Kidney capillary endothelial cell (primary cell): ENCODE measurements around the gene CAP1.
"Not testable (repeated sequence)": the region's sequence is repeated elsewhere in the genome, so short reads cannot be mapped to it uniquely, and the experiment has no call there.

ENCODE experiments used
- DNase-seq: peaks from one replicate; pipeline ENCODE4 v3.0.0-alpha.2; 2018; ENCODE audit warnings: low spot score

The CAP1 gene, protein sequence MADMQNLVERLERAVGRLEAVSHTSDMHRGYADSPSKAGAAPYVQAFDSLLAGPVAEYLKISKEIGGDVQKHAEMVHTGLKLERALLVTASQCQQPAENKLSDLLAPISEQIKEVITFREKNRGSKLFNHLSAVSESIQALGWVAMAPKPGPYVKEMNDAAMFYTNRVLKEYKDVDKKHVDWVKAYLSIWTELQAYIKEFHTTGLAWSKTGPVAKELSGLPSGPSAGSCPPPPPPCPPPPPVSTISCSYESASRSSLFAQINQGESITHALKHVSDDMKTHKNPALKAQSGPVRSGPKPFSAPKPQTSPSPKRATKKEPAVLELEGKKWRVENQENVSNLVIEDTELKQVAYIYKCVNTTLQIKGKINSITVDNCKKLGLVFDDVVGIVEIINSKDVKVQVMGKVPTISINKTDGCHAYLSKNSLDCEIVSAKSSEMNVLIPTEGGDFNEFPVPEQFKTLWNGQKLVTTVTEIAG

DNA sequence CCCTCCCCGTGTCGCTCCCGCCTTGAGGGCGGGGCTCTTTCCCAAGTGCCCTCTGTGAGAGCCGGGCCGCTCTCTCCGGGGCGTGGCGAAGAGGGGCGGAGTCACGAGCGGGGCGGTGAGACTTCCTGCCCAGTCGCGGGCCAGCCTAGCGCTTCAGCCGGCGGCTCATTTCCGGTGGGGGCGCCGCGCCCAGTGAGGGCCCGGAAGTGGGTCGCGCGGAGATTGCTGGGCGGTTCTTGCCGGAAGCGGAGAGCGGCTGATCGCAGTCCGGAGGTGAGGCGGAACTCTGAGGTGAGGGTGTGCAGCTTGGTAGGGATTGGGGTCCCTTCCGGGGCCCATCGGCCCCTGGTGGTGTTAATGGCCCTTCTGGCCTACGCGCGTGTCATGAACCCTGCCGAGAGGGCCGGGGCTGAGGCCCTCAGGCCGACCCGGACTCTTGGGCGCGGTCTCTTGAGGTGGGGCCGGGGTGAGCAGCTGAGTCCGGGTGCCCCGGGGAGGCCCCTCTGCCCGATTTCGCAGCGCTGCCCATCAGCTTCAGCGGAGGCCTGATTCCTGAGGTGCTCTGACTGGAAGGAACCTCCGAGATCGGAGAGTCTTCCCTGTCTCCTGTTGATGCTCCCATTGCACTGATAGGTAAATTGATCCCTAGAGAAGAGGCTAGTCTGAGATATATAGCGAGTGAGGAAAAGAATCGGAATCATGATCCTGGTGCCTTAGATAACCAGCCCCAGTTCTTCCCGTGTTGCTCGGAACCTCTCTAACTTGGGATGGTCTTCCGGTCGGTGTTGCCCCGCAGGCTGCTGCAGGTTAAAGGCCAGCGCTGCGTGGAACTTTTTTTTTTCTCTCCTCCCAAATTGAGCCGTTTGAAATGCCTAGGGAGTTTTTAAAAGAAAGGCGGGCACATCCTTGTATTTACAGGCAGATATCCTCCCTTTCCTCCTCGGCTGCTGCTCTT lies at the start of gene CAP1:
TSS of gene CAP1 (plus strand) at position 219 of the 955 bp plus-strand sequence. CDS start 18,618 bp downstream, outside the sequence.
- DNase-seq: peak; percentile 97

DNA sequence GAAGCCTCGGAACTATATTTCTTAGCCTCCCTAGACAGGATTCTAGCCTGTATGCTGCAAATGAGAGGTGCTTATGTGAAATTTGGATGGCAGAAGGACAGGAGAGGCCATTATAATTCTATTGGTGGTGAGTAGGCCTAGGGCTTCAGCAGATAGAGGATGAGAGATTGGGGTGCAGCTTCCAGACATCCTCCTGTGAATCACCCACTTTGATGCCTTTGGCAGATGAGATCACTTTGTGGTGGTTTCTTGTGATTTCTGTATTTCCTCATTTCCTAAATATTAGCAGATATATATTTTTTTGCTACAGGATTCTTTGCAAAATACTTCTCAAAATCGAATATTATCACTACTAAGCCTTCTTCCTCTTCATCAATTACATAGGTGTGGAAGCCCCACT lies 48.3 kb upstream of the CAP1 start:
- no peak for DNase-seq

DNA sequence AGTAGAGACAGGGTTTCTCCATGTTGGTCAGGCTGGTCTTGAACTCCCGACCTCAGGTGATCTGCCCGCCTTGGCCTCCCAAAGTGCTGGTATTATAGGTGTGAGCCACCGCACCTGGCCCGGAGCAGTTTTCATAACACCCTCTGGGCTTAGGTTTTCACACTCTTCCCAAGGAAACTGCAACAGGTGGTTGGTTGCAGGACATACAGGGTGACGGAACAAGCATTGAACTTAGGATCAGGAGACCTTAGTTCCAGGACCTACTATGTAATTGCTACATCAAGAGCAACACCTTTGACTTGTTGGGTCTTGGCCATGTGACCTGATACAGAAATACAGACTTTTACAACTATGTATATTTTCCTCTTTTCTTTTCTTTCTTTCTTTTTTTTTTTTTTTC lies 47.6 kb upstream of the CAP1 start:
- no peak for DNase-seq

DNA sequence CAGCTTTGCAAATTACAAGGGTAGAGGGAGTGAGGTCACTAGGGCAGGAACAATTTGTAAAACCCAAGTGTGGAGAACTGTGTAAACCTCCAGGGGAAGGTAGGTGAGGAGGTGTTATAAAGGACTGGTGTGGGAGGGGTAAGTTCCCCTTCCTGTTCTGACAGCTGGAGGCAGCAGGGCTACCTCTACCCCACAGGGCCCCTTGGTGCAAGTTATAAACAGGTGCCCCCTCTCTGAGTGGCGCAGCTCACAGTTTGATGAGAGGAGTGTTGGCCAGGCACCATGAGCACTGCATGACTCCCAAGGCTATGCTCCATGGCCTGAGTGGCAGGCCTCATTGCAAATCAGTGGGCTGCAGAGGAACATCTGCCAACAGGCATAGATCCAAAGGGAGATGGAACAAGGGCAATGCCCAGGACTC lies 44.5 kb upstream of the CAP1 start:
- DNase-seq: no peak

DNA sequence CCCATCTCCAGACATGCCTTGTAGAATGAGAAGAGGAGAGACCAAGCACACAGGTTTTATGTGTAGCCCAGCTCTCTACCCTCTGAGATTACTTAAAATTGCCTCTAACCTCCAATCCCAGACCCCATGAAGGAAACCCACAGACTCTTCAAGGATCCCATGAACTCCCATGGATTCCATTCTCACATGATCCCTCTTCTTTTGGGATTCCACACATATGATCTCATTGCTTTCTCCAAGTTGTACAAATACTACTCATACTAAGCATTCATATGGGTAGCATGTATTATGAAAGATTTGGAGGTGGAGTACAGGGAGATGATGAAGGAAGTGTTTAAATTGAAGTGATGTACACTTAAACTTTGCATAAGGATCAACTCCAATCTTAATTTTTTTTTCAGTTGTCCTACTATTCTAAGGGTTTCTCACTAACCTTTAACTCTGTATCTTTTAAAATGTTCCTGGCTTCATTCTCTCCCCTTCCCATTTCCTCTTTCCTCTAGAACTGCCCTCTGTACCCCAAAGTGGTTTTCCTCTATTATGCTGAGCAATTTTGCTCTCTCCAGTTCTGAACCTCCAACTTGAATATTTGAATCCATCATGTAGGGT lies 44.0 kb upstream of the CAP1 start:
- no peak for DNase-seq

DNA sequence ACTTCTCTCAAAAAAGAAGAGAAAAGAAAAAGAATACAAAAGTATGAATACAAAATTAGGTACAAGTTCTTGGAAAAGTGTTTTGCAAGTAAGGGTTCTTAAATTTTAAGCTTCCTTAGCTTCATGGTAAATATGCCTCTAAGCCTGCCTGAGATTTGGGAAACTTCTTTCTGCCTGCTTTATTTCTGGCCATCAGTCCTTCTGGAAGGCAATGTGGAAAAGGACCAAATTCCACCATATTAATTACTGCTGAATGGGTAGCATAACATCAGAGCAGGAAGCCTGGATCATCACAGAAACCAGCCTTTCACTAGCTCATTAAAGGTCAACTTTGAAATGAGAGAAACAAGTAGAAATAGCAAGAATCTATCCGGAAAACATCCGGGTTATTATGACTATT lies 39.1 kb upstream of the CAP1 start:
- DNase-seq: no peak

DNA sequence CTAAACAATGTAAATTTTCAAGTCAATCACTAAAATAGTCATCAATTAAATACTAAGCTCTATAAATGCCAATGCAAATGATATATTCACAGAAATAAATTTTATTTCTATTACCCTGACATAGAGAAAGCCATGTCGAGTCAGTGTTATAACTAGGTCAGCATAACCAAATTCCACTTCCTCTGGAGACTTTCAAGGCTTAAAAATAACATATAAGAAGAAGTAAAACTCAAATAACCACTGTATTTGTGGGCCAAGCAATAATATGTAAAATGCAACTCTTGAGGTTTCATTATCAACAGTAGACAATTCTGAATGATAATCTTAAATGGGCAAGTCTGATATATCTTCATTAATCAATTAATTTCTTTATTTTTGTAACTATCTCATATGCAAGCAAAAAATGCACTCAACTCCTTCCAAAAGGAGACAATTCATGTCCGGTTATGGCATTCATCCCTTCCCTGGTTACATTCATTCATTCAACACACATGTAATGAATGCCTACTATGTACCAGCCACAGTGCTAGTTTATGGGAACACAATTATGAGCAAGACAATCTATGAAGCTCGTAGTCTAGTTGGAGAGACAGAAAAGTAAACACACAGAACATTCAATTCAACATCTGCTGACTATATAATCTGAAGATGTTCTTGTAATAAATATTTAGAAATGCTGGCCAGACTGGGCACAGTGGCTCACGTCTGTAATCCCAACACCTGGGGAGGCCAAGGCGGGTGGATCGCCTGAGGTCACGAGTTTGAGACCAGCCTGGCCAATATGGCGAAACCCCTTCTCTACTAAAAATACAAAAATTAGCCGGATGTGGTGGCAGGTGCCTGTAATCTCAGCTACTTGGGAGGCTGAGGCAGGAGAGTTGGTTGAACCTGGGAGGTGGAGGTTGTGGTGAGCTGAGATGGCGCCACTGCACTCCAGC lies 37.1 kb upstream of the CAP1 start:
- no peak for DNase-seq

DNA sequence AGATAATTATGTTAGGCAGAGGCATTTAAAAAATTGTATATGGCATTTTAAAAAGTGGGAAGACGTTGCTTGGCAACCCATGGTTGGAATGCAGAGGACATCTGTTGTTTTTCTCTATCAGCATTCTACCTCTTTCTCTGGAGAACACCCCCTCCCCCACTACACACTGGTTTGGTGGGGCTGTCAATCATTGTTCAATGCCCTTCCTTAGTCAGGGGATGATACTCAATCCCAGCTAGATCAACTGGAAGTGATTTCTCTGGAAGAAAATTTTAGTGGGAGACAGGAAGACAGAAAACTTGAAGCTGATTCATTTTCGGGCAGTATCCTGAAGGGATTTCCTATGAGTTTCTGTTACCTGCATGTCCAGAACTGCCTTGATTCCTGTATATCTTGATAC lies 35.7 kb upstream of the CAP1 start:
- no peak for DNase-seq

DNA sequence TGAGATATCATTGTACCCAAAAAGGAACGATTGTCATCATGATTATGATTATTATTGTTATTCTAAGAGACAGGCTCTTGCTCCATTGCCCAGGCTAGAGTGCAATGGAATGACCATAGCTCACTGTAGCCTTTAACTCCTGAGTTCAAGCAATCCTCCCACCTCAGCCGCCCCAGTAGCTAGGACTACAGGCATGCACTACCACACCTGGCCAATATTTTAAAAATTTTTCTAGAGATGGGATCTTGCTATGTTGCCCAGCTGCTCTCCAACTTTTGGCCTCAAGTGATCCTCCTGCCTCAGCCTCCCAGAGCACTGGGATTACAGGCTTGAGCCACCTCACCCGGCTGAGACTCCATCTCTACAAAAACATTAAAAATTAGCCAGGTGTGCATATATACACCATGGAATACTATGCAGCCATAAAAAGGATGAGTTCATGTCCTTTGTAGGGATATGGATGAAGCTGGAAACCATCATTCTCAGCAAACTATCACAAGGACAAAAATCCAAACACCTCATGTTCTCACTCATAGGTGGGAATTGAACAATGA lies 33.0 kb upstream of the CAP1 start:
- DNase-seq: not testable (repeated sequence)

DNA sequence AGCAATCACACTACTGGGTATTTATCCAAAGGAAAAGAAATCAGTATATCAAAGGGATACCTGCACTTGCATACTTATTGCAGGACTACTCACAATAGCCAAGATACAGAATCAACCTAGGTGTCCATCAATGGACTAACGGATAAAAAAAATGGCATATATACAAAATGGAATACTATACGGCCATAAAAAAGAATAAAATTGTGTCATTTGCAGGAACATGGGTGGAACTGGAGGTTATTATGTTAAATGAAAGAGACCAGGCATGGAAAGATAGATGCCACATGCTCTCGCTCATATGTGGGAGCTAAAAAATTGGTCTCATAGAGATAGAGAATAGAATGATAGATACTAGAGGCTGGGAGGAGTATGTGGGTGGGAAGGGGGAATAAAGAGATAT lies 29.3 kb upstream of the CAP1 start:
- no peak for DNase-seq

DNA sequence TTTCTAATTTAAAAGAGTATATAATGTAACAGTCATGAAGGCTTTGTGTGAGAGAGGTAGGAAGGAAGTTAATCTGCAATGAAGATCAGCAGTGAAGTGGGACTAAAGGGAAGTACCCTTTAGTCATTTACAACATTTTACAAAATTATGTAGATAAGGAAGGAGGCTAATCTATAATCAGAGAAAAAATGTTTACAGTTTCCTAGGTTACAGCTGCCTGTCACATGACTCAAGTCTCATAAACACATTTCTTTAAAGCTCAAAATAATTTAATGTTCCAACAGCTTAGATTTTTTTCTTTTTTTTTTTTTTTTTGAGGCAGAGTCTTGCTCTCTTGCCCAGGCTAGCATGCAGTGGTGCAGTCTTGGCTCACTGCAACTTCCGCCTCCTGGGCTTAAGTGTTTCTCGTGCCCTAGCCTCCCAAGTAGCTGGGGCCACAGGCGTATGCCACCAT lies 26.2 kb upstream of the CAP1 start:
- no peak for DNase-seq

DNA sequence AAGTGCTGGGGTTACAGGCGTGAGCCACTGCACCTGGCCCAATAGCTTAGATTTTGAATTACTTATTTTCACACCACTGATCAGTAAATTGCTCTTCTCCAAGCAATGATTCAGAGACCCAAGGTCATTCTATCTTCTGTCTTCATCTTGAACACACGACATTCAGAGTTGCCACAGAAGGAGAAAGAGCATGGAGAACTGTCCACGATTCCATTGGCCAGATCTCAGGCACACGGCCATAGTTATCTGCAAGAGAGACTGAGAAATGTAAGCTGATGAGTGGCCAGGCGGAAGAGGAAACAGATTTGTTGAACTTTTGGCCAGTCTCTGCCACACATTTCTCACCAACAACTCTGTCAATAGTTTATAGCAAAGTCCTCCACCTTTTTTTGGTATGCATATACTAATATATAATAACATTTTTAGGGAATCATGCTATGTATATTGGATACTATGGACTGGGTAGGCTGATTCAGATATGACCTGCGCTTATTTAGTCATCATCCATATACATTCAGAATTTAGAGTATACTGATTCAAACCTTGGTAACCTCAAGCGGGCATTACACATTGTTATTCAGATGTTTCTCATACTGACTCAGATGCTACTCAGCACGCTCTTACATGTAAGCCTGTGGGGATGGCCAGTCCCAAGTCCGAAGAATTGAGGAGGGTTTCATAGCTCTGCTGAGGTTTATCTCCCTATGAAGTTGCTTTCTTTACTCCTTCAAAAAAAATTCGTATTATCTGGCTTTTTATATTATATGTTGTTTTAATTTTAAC lies 25.5 kb upstream of the CAP1 start:
- peak; percentile 76 for DNase-seq

DNA sequence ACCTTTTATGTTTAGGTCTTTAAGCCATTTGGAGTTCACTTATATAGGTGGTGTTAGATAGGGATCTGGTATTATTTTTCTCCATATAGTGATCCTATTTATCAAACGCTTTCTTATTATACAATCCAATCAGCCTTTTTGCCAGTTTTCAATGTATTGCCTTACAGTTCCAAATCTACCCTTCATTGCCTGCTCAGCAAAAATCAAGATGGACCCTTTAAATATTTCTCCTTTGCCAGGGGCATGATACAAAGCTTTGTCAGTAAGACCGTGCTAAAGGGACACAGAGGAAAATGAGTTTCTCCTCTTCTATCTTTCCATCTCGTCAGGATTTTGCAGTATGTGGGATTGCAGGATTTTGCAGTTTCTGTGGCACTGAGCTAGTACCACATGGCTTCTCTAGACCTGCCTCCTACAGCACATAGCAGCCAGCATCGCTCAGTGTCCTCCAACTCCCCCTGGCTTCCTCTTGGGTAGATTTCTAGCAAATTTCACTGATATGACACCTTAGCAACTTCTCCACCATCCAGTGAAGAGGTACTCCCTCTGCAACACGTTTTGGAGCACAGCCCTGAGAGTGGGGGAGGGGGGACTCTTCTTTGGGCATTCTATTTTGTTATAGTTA lies 22.5 kb upstream of the CAP1 start:
- DNase-seq: no peak

DNA sequence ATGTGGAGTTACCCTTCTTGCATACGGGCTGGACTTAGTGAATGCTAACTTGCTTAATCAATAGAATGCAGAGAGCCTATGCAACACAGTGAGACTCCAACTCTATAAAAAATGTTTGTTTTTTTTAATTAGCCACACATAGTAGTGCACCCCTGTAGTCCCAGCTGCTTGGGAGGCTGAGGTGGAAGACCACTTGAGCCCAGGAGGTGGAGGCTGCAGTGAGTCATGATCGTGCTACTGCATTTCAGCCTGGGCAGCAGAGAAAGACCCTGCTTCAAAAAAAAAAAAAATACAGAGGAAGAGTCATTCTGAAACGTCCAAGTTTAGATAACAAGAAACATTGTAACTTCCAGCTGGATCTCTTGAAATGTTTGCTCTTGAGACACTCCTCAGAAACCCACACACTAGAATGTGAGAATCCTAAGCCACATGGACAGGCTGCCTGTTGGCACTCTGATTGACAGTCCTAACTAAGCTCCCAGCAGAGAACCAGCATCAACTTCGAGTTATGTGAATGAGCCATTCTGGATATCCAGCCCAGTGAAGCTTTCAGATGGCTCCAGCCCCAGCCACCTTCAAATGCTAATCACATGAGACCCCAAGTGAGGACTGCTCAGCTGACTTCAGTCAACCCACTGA lies 20.0 kb upstream of the CAP1 start:
- DNase-seq: no peak

DNA sequence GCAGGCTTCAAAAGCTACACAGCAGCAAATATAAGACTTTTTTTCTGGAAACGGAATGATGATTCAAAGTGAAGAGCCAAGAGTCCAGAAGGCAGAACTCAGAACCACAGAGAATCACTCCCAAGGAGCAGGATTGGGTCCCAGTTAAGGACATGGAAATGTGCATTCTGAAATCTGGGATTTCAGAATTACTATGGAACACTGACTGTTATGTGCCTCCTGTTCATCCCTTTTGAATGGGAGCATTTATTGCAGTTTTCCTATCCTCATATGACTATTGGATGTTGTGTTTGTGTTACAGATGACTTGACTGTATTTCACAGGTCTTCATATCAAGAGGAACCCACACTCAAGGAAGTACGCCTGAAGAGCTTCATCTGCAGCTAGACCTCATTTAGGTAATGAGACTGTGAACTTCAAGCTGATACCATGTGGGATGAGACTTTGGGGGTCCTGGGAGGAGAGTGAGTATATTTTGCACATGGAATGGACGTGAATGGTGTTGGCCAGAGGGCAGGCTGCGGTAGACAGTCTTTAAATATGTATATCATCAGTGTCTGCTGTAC lies 17.1 kb upstream of the CAP1 start:
- DNase-seq: no peak

DNA sequence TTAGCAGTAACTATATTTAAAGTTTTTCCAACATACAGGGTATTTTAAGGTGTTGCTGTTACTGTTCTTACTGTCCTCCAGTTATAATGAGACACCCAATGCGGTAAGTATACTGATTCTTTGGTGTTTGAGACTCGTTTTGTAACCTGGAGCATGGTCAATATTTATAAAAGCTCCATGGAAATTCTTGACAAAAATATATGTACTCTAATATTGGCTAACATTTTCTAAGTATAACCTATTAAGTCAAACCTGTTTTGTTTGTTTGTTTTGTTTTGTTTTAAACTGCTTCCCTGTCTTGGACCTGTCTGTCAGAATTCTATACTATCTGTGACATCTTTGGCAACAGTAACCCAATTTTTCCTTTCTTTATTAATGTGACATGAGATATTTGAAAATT lies 15.9 kb upstream of the CAP1 start:
- no peak for DNase-seq

DNA sequence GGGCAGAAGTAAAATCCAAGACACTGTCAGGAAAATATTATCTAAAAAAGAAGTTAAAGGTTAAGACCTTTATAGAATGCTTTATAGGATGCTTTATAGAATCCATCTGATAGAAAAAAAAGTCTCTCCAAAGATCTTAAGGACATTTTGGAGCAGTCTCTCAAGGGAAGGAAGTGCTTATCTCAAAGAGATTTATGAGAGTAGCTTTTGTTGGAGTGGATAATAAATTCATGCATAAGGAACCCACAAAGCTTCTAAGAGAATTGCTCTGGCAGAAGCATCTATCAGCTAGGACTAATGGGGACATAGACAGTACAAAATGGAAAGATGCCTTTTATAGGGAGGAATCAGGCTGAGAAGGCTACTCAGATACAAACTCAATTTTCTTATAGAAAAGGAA lies 12.9 kb upstream of the CAP1 start:
- DNase-seq: no peak

DNA sequence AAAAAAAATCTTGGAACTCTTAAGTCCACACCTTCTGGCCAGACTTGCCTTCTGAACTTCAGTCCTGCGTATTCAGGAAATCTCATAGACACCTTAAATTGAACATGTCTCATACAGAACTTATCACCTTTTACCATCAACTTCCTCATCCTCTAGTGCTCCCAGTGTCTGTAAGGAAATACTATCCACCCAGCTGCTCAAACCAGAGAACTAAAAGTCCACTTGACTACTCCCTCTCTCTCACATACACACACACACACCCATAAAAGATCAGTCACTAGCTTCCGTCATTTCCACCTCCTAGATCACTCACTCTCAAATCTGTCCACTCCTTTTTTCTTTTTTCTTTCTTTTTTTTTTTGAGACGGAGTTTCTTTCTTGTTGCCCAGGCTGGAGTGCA lies 10.9 kb upstream of the CAP1 start:
- no peak for DNase-seq
